NCI-H460 (cell line): Measurements from ENCODE around the gene COL4A5. TPM values are rescaled to one million over a fixed set of nuclear protein-coding genes. Genes with fewer than 3 reads are reported as not detected.
"Not testable (repeated sequence)": the region's sequence is repeated elsewhere in the genome, so short reads cannot be mapped to it uniquely, and the experiment has no call there.

Experiments
- DNase-seq: peaks from one replicate; pipeline ENCODE4 v3.0.0-alpha.2; 2016; ENCODE audit warnings: low read depth; ENCODE audit errors: extremely low read depth
- total RNA-seq: library from RNA; depleted of rRNA; stranded (reverse); fragments of >200 nt; shearing (Covaris generic); gene quantifications from 2 replicates; pipeline ENCODE4 v1.2.3, GENCODE V29; 2014

The COL4A5 gene
- total RNA-seq, 1 experiment from 2014 or later: 211 TPM

DNA sequence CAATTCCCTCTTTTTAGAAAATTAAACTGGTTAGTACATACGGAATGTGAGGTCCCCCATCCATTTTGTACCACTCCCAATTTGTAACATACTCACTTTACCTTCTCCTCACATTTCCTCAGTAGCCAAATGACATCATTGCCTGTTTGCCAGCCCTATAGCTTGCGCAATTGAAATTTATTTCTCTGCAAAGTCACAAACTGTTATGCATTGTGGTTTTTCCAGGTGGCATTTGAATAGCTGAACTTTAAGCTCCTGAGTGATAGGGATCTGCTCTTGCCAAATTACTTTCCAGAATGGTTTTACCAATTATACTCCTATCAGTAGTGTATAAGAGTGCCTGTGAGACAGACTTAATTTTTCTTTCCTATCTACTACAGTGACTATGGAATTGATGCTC, 7.7 kb downstream of the COL4A5 start:
- DNase-seq: no peak

DNA sequence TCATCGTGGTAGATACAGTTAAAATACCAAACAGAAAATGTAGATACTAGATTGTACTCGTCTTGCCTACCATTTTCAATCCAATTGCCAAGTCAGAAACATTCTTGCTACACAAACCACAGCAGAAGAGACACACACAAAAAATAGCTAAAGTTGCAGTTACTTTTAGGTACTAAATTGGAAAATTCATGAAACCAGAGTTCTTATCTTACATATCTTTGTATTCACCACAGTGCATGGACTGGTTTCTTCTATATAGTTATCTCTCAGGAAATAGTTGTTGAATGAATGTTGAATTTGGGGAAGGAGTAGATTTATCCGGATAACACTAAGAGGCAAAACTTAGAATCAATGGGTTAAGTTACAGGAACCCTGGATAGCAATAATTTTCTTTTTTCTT, 14.2 kb downstream of the COL4A5 start:
- no peak for DNase-seq

DNA sequence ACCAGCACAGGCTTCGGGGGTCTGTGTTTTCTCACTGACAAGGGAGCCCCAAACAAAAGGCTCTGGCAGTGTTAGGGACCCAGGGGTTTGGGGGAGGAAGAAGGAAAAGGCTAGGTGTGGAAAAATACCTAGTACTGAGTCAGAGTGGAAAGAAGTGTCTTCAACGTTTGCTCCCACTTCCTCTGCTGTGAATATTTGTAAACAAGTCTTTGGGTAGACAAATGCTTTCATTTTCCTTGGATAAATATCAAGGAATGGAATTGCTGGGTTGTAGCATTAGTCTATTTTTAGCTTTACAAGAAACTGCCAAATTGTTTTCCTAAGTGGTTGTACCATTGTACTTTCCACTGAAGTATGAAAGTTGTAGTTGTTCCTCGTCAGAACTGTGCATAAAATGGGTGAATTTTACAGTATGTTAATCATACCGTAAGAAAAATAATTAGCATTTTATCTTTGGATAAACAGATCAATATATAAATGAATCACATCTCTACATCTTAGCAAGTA, 17.4 kb downstream of the COL4A5 start:
- DNase-seq: no peak

DNA sequence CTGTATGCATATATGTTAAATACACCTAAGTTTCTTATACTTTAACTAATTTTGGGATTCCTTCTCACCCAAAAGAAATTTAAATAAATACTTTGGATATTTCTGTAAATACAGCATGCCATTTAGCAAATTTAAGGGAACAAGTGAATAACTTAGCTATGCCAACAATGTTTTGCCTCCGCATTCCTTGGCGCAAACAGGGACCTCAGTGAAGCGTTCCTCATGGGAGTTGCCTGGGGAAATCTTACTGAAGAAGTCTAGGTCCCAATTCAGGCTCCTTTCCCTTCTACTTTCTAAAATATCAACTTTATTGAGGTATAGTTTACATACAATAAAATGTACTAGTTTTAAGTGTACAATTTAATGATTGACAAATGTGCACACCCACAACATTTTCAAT, 25.0 kb downstream of the COL4A5 start:
- DNase-seq: no peak

DNA sequence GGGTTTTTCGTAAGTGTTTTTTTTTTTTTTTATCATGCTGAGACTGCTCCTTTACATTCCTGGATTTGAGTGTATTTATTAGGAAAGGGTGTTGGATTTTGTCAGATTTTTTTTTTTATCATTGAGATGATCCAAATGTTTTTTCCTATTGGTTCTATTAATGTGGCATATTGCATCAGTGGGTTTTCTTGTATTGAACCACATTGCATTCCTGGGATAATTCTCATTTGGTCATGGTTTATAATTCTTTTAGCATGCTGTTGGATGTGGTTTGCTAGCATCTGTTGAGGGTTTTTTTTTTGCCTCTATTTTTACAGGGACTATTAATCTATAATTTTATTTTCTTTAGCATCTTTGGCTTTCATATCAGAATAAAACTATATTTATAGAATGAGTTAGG, 28.8 kb downstream of the COL4A5 start:
- DNase-seq: no peak

DNA sequence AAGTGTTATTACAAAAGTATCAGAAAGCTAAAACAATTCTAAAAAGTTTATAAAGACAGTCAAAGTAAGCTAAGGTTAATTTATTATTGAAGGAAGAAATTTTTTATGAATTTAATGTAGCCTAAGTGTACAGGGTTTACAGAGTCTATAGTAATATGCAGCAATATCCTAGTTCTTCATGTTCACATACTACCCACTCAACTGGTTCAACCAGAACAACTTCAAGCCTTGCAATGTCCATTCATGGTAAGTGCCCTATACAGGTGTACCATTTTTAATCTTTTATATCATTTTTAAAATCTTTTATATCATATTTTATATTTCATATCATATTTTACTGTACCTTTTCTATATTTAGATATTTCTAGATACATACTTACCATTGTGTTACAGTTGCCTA, 34.3 kb downstream of the COL4A5 start:
- no peak for DNase-seq

DNA sequence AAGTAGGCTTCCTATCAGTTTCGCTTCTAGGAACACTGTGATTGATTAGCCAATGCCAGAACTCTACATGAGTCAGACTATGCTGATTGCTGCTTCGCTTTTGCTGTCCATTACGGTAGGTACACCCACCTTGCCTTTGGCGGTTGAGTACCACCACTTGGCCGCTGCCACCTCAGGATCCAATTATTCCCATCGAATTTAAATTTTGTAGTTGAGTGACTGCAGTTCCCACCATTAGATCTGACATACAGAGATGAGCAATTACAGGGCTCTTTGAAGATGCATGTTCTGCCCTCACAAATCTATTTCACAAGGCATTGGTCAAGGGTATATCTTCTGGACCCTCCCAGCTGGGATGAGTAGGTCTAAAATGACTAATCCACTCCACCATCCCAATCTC, 41.9 kb downstream of the COL4A5 start:
- DNase-seq: not testable (repeated sequence)

DNA sequence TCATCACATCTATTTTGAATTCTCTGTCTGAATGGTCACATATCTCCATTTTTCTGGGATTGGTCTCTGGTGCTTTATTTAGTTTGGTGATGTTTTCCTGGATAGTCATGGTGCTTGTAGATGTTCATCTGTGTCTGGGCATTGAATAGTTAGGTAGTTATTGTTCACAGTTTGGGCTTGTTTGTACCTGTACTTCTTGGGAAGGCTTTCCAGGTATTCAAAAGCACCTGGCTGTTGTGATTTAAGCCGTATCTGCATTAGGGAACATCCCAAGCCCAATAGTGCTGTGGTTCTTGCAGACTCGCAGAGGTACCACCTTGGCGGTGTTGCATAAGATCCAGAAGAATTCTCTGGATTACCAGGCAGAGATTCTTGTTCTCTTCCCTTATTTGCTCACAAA, 44.6 kb downstream of the COL4A5 start:
- DNase-seq: no peak

DNA sequence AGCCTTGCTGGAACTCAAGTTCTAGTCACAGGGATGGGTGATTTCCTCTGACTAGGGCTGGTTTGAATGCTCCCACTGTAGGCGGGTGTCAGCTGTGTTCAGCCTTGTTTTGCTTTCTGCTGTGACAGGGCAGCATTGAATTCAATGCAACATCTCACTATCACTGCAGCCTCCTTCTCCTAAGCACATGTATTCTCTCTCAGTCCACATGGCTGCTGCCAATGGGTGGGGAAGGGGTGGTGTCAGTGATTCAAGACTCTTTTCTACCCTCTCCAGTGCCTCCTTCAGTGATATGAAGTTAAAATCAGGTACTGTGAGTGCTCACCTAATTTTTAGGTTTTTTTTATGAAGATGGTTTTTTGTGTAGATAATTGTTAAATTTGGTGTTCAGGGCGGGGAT, 46.3 kb downstream of the COL4A5 start:
- no peak for DNase-seq

DNA sequence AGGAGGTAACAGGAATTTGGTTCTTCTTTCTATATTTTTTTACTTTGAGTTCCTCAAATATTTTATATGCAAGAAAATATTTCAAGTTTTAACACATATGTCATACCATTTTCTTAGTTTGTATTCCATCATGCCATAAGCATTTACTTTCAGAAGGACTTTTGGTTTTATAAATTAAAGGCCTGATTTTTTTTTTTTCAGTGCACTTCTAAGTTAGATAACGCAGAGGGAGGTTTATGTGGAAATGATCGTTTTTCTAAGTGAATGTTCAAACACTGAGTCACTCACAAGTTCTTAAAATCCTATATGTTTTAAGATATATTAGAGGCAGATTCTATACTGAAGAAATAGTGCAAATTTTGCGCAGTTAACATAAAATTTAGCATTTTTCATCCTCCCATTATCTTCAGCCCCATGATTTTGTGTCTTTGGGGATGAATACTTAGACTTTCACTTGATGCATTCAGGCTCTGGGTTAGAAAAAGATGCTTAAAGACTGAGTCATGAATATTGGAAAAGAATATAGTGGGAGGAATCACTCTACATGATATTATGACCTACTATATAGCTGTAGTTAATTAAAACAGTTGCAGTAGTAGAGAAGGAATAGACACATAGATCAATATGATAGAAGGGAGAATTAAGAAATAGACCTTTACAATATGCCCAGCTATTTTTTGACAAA, 54.9 kb downstream of the COL4A5 start:
- no peak for DNase-seq

DNA sequence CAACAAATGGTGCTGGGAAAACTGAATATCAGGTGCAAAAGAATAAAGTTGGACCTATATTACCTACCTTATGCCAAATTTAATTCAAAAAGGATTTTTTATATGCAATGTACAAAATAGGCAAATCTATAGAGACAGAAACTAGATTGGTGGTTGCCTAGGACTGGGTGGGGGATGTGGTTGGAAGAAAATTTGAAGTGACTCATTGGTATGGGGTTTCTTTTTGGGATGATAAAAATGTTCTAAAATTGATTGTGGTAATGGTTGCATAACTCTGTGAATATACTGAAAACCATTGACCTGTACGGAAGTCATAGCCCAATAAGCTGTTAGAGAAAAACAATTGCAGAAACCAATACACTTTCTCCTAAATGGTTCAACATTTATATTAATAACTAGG, 72.1 kb downstream of the COL4A5 start:
- no peak for DNase-seq

DNA sequence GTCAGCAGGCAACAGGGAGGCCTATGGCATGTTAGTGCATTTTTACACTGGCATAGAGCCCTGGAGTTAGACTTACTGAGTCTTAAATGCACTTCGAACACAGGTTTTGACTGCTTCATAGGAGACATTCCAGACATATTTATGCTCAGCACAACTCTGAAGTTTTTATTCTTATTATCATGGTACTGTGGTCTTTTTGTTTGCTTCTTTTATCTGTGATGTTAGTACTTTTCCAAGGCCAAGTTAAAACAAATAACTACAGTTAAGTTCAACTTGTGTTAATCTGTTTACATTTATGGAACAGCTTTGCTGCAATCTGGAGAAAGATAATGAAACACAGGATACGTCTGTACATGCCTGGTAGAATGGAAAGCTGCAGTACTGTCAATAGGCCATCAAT, 76.5 kb downstream of the COL4A5 start:
- no peak for DNase-seq

DNA sequence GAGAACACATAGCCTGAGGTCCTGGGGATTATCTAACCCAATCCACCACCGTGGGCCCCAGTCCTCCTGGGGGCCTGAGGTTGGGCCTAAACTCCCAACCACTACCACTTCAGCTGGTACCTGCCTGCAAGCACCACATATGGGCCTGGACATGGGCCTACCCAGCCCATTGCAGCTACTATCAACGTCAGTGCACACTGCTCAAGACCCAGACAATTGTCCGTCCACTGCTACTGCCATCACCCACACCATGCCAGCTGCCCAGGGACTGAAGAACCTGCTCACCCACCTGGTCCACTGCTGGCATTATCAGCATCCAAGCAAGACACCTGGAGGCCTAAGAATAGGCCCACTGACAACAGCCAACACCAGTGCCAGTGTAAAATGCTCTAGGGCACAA, 88.1 kb downstream of the COL4A5 start:
- DNase-seq: no peak

DNA sequence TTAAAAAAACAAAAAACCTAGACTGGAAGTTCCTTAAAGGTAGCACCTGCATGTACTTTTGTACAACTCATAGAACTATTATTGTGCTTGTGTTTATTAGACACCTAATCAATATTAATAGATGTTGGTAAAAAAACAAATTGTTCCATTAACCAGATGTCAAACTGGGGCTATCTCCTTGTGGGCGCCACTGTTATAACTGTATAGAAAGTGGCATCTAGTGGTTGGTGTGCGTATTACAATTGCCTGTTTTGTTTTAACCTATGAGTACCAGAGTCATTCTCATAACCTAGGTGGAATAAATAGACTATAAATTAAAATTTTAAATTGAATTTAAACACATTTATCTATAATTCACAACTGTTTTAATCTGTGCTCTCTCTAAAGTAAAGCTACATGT, 97.4 kb downstream of the COL4A5 start:
- DNase-seq: peak; percentile 62

DNA sequence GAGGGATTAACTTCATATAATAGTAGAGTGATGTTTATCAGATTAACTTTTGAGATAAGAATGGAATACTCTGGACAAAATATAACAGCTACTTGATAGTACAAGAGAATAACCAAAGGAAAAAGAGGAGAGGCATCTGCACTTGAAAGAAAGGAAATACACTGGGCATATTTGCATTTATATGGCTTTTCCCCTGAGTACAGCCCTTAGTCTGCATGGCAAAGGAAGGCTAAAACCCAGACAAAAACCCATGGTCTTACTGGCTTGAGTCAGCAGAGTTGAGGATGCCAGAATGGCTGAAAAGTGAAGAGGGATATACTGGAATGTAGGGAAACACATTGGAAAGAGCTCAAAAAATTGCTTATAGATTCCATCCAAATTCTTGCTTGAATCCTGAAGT, 101.6 kb downstream of the COL4A5 start:
- no peak for DNase-seq

DNA sequence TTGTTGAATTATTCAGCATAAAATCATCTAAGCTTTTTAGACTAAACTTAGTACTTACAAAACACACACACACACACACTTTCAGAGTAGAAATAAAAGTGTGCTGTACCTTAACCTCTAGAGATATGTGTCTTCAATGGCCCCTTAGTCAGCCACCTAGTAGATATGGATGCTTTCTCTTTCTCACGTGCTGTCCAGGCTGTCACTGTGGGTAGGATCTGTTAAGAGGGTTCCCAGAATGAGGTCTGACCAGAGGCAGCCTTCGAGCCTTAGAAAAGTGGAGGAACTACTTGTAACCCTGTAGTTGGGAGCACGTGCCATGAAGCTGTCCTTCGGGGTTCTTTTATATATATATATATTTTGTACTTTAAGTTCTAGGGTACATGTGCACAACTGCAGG, 117.9 kb downstream of the COL4A5 start:
- no peak for DNase-seq

DNA sequence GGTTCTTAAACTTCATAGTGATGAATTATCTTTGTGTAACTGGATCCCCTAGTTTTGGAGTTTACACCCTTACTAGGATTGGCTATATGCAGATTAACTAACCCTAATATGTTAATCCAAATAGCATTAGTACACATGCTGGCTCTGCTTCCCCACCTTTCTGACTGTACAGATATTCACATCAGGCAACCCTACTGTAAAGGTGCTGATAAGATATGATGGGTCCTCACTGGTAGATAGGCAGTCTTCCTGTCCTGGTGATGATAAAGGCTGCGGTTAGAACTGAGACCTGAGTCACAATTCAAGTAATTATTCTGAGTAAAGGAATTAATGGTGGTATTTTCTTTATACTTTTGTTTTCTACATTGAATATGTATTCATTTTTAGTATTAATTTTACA, 118.6 kb downstream of the COL4A5 start:
- DNase-seq: no peak

DNA sequence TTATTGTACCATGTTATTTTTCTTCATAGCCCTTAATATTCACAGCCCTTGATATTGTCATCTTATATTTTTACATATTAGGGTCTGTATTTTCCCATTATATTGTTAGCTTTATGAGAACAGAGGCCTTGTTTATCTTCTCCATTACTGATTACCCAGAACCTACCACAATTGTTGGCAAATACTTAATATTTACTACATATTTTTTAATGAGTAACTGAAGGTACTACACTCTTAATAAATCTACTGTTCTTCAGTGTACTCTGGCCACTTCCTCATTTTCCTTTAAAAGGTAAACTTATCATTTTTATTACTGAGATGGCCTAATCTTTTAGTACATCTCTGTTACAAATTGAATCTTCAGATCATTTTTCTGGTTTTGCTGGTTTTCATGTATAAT, 133.5 kb downstream of the COL4A5 start:
- no peak for DNase-seq

DNA sequence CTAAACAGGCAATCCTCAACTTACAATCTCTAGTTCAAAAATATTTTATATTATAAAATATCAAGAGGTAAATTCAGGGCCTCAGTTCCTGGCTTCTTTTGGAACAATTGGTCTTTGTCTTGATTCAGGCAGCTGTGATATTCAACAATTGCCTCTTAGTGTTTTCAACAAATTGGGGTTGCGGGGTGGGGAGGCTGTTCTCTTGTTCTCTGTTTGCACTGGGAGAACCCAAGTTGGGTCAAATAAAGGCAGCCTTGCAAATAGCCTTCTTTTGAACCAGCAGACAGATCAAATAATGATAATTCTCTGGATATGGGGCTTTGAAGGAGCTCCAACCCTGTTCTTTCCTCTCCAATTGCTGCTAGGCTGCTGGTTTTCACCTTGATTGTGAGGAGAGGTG, 142.5 kb downstream of the COL4A5 start:
- DNase-seq: no peak

DNA sequence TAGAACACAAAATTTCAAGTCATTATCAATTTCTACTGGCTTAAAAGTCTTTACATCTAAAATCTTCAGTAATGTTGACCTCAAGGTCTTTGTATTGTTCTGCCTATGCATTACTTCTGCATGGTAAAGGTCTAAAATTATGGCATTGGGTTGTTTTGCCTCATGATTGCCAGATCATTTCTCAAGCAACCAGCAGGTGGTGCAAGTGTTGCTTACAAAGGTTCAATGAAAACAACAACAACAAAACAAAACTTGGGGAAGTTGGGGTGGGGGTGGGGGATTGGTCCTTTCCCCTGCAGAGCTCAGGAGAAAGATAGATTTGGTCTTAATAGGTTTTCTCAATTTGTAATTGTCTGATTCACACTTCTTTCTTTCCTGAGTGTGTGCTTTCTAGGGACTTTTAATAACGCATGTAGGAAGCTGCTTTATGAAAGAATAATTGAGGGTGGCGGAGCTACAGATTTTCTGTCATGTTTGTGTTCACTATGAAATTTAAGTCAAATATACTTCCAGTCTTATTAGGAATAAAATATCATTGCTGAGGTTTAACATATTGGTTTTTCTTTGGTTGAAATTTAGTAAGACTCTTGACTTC, 145.1 kb downstream of the COL4A5 start:
- DNase-seq: peak; percentile 35

DNA sequence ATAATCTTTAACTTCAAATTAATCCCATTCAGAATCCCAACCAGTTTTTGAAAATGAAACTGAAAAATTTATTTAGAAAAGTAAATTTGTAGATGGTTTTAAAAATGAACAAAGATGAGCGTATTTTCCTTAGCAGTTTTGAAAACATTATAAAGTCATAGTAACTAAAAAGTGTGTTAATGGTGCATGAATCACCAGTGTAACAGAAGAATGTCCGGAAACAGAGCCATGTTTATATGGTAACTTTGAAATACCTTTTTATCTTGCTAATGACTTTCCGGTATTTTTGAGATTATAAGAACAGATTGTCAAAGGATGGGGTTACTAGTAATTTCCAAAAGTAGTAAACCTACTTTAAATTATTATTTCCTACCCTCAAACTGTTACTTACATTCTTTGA, 150.9 kb downstream of the COL4A5 start:
- no peak for DNase-seq

DNA sequence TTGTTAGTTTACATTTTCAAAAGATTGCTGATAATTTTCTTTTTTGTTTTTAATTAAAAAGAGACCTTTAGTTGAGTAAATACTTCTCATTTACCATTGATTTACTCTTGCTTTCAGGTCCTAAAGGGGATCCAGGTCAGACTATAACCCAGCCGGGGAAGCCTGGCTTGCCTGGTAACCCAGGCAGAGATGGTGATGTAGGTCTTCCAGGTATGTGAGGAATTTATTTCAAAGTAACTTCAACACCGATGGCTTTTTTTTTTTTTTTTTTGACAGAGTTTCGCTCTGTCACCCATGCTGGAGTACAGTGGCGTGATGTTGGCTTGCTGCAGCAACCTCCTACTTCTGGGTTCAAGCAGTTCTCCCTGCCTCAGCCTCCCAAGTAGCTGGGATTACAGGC, 161.6 kb downstream of the COL4A5 start:
- no peak for DNase-seq

DNA sequence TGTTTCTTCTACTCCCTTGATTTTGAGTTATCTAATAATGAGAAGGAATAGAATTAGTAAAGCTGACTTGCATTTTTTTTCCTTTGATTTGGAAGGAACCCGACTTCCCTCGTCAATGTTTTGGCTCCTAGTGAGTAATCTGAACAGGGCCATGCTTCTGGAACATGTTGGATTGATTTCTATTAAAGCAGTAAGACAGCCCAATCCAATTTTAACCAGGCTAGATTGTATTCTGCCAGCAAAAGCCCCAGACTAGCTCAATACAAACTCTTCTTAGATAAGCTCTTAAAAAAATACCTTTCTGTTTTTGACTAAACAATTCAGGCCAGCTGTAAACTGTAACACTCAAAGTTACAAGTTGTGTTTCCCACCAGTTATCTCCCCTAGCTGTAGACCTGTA, 170.5 kb downstream of the COL4A5 start:
- DNase-seq: no peak
